Measurements from ENCODE around the gene PIGR. TPM values are rescaled to one million over a fixed set of nuclear protein-coding genes. Genes with fewer than 3 reads are reported as not detected.
A peak's percentile ranks its signal among the peaks of the same experiment; 100 is the strongest.

Gene PIGR
- total RNA-seq, 1 donor from 2014 or later = not detected

GRCh38 chr1:206895837-206896242 is 50.4 kb downstream of the PIGR start:
- no peak for DNase-seq
- no peak for TF ChIP-seq CTCF (IDR thresholded peaks at IDR 0.05; ENCODE audit: partially characterized antibody, unreplicated experiment)
- Mint-ChIP-seq H3K36me3 (ENCODE audit: unreplicated experiment) (no peaks in the 10 kb centered on the region), H3K27ac (ENCODE audit: unreplicated experiment) (peak overlapping the region; percentile 33), H3K27me3 (ENCODE audit: unreplicated experiment) (no peaks in the 10 kb centered on the region), H3K4me3 (ENCODE audit: unreplicated experiment) (no peak overlapping the region), H3K4me1 (ENCODE audit: low read depth, unreplicated experiment) (peaks cover 9% of the 10 kb centered on the region), H3K9me3 (ENCODE audit: unreplicated experiment) (peaks cover 2% of the 10 kb centered on the region)

GRCh38 chr1:206895325-206895724 is 50.9 kb downstream of the PIGR start:
- no peak for DNase-seq
- H3K27ac Mint-ChIP-seq (ENCODE audit: unreplicated experiment) = no peak overlapping the region
- H3K4me1 Mint-ChIP-seq (ENCODE audit: low read depth, unreplicated experiment) = peaks cover 9% of the 10 kb centered on the region
- H3K9me3 Mint-ChIP-seq (ENCODE audit: unreplicated experiment) = peaks cover 2% of the 10 kb centered on the region
- no peak overlapping the region for H3K4me3 Mint-ChIP-seq (ENCODE audit: unreplicated experiment)
- H3K27me3 Mint-ChIP-seq (ENCODE audit: unreplicated experiment) = no peaks in the 10 kb centered on the region
- H3K36me3 Mint-ChIP-seq (ENCODE audit: unreplicated experiment) = no peaks in the 10 kb centered on the region
- no peak for TF ChIP-seq CTCF (IDR thresholded peaks at IDR 0.05; ENCODE audit: partially characterized antibody, unreplicated experiment)

- no peak for TF ChIP-seq CTCF (IDR thresholded peaks at IDR 0.05; ENCODE audit: partially characterized antibody, unreplicated experiment)
- H3K9me3 Mint-ChIP-seq (ENCODE audit: unreplicated experiment) = peaks cover 2% of the 10 kb centered on the region
- peaks cover 9% of the 10 kb centered on the region for H3K4me1 Mint-ChIP-seq (ENCODE audit: low read depth, unreplicated experiment)
- no peak overlapping the region for H3K4me3 Mint-ChIP-seq (ENCODE audit: unreplicated experiment)
- H3K36me3 Mint-ChIP-seq (ENCODE audit: unreplicated experiment) = no peaks in the 10 kb centered on the region
- H3K27me3 Mint-ChIP-seq (ENCODE audit: unreplicated experiment) = no peaks in the 10 kb centered on the region
- no peak overlapping the region for H3K27ac Mint-ChIP-seq (ENCODE audit: unreplicated experiment)
- DNase-seq = no peak
Measured at GRCh38 chr1:206893380-206893779, 52.9 kb downstream of the PIGR start.

- H3K36me3 Mint-ChIP-seq (ENCODE audit: unreplicated experiment) = no peaks in the 10 kb centered on the region
- no peak for DNase-seq
- TF ChIP-seq CTCF (IDR thresholded peaks at IDR 0.05; ENCODE audit: partially characterized antibody, unreplicated experiment) = no peak
- H3K9me3 Mint-ChIP-seq (ENCODE audit: unreplicated experiment) = peaks cover 1% of the 10 kb centered on the region
- no peak overlapping the region for H3K4me3 Mint-ChIP-seq (ENCODE audit: unreplicated experiment)
- peaks cover 9% of the 10 kb centered on the region for H3K4me1 Mint-ChIP-seq (ENCODE audit: low read depth, unreplicated experiment)
- H3K27me3 Mint-ChIP-seq (ENCODE audit: unreplicated experiment) = no peaks in the 10 kb centered on the region
- H3K27ac Mint-ChIP-seq (ENCODE audit: unreplicated experiment) = no peak overlapping the region
Measured at GRCh38 chr1:206892351-206892984, 53.8 kb downstream of the PIGR start.

- TF ChIP-seq CTCF (IDR thresholded peaks at IDR 0.05; ENCODE audit: partially characterized antibody, unreplicated experiment) = no peak
Measured at GRCh38 chr1:206891412-206891811, 54.9 kb downstream of the PIGR start.

More at GRCh38 chr1:206891412-206891811, 54.9 kb downstream of the PIGR start:
- Mint-ChIP-seq H3K9me3 (ENCODE audit: unreplicated experiment) (no peaks in the 10 kb centered on the region), H3K36me3 (ENCODE audit: unreplicated experiment) (no peaks in the 10 kb centered on the region), H3K4me3 (ENCODE audit: unreplicated experiment) (no peak overlapping the region), H3K27me3 (ENCODE audit: unreplicated experiment) (no peaks in the 10 kb centered on the region), H3K4me1 (ENCODE audit: low read depth, unreplicated experiment) (peaks cover 7% of the 10 kb centered on the region), H3K27ac (ENCODE audit: unreplicated experiment) (no peak overlapping the region)
- no peak for DNase-seq
